ENCODE results near the gene CCRL2. TPM values are rescaled to one million over a fixed set of nuclear protein-coding genes. Genes with fewer than 3 reads are reported as not detected.
"Not testable (repeated sequence)": the region's sequence is repeated elsewhere in the genome, so short reads cannot be mapped to it uniquely, and the experiment has no call there.

The CCRL2 gene
- total RNA-seq, 1 experiment from 2014 or later: not detected

GRCh38 chr3:46386205-46386604, 20.9 kb upstream of the CCRL2 start:
- H3K36me3 Mint-ChIP-seq (ENCODE audit: insufficient read depth in 1 of 3, low read depth in 3 of 3): no peaks in the 10 kb centered on the region
- Histone ChIP-seq H3K27me3 (ENCODE audit: insufficient read depth, low read length) (no peaks in the 10 kb centered on the region), H3K23ac (ENCODE audit: insufficient read length, low read depth, low read length) (no peak overlapping the region), H3K4me2 (ENCODE audit: insufficient read depth, insufficient read length, low read length) (no peak overlapping the region), H4K8ac (replicated peaks; ENCODE audit: insufficient read length, low read depth, low read length) (no peak overlapping the region), H4K5ac (ENCODE audit: insufficient read length, low read depth, low read length) (no peak overlapping the region), H4K20me1 (ENCODE audit: control insufficient read depth, insufficient read depth, insufficient read length) (no peaks in the 10 kb centered on the region), H3K4ac (ENCODE audit: low read depth, low read length) (no peak overlapping the region), H3K79me1 (ENCODE audit: insufficient read depth, low read depth, low read length, poor library complexity, severe bottlenecking) (no peaks in the 10 kb centered on the region), H2BK12ac (ENCODE audit: insufficient read length, low read depth, low read length) (no peak overlapping the region), H3K9ac (ENCODE audit: extremely low read depth, insufficient read length, low read length) (no peak overlapping the region), H3K18ac (ENCODE audit: insufficient read length, low read depth, low read length) (no peak overlapping the region), H2BK120ac (ENCODE audit: low read depth, low read length, poor library complexity, severe bottlenecking) (no peak overlapping the region), H3K14ac (ENCODE audit: insufficient read depth, low read length) (no peak overlapping the region), H3K23me2 (ENCODE audit: insufficient read length, low read depth, low read length, poor library complexity, severe bottlenecking) (no peaks in the 10 kb centered on the region), H3K79me2 (ENCODE audit: insufficient read depth, low read length) (no peaks in the 10 kb centered on the region), H2BK5ac (ENCODE audit: insufficient read length, low read length) (no peak overlapping the region), H3K9me3 (ENCODE audit: control insufficient read depth, low read depth, low read length) (no peaks in the 10 kb centered on the region), H2BK15ac (ENCODE audit: low read depth, low read length) (no peak overlapping the region), H3K56ac (ENCODE audit: insufficient read length, low read depth, low read length) (no peak overlapping the region), H2AFZ (ENCODE audit: low read length) (no peak overlapping the region), H3K4me1 (ENCODE audit: insufficient read depth, low read length) (no peaks in the 10 kb centered on the region), H3K27ac (ENCODE audit: insufficient read length, low read depth, low read length) (no peak overlapping the region), H2AK5ac (ENCODE audit: insufficient read length, low read length) (no peak overlapping the region), H4K91ac (ENCODE audit: insufficient read length, low read depth, low read length) (no peak overlapping the region), H2BK20ac (ENCODE audit: low read depth, low read length, poor library complexity, severe bottlenecking) (no peak overlapping the region), H3T11ph (ENCODE audit: low read length) (no peak overlapping the region)
- peaks cover 0 to 3% of the 10 kb centered on the region in 2 experiments; a peak in 2 of 5 replicates for H3K9me3 Mint-ChIP-seq
- H3K27me3 Mint-ChIP-seq (ENCODE audit: low read depth): no peaks in the 10 kb centered on the region
- DNase-seq: no peak
- H3K4me1 Mint-ChIP-seq: peaks cover 17 to 18% of the 10 kb centered on the region in 2 experiments
- WGBS (ENCODE audit: extremely low coverage, insufficient read length, low lambda C conversion rate): no CpG with 5 or more reads among the region's 4 CpGs
- H3K4me3 Mint-ChIP-seq: no peak overlapping the region
- no peak overlapping the region for H3K27ac Mint-ChIP-seq
- no peak for TF ChIP-seq CTCF (conservative IDR thresholded peaks at IDR 0.05)

GRCh38 chr3:46388847-46389246, 18.2 kb upstream of the CCRL2 start:
- H3K4me1 Mint-ChIP-seq: peaks cover 15 to 22% of the 10 kb centered on the region in 2 experiments
- no CpG with 5 or more reads among the region's 4 CpGs for WGBS (ENCODE audit: extremely low coverage, insufficient read length, low lambda C conversion rate)
- not testable (repeated sequence) for H3K27me3 ChIP-seq (ENCODE audit: insufficient read depth, low read length); H4K91ac ChIP-seq (ENCODE audit: insufficient read length, low read depth, low read length); H3K79me2 ChIP-seq (ENCODE audit: insufficient read depth, low read length); H3K27me3 Mint-ChIP-seq (ENCODE audit: low read depth); H3K18ac ChIP-seq (ENCODE audit: insufficient read length, low read depth, low read length); H3K4me2 ChIP-seq (ENCODE audit: insufficient read depth, insufficient read length, low read length); H3K23me2 ChIP-seq (ENCODE audit: insufficient read length, low read depth, low read length, poor library complexity, severe bottlenecking); H3K4me1 ChIP-seq (ENCODE audit: insufficient read depth, low read length); H2BK5ac ChIP-seq (ENCODE audit: insufficient read length, low read length); H3K14ac ChIP-seq (ENCODE audit: insufficient read depth, low read length); H2BK120ac ChIP-seq (ENCODE audit: low read depth, low read length, poor library complexity, severe bottlenecking); DNase-seq; H3K23ac ChIP-seq (ENCODE audit: insufficient read length, low read depth, low read length); H3K27ac ChIP-seq (ENCODE audit: insufficient read length, low read depth, low read length); H3T11ph ChIP-seq (ENCODE audit: low read length); H3K27ac Mint-ChIP-seq; H2AFZ ChIP-seq (ENCODE audit: low read length); H3K9me3 Mint-ChIP-seq; H3K79me1 ChIP-seq (ENCODE audit: insufficient read depth, low read depth, low read length, poor library complexity, severe bottlenecking); H3K56ac ChIP-seq (ENCODE audit: insufficient read length, low read depth, low read length); H2BK12ac ChIP-seq (ENCODE audit: insufficient read length, low read depth, low read length); H4K5ac ChIP-seq (ENCODE audit: insufficient read length, low read depth, low read length); H3K9me3 ChIP-seq (ENCODE audit: control insufficient read depth, low read depth, low read length); H2AK5ac ChIP-seq (ENCODE audit: insufficient read length, low read length); H3K4me3 Mint-ChIP-seq; H3K9ac ChIP-seq (ENCODE audit: extremely low read depth, insufficient read length, low read length); H2BK20ac ChIP-seq (ENCODE audit: low read depth, low read length, poor library complexity, severe bottlenecking); H3K36me3 Mint-ChIP-seq (ENCODE audit: insufficient read depth in 1 of 3, low read depth in 3 of 3); H4K8ac ChIP-seq (replicated peaks; ENCODE audit: insufficient read length, low read depth, low read length); H2BK15ac ChIP-seq (ENCODE audit: low read depth, low read length); H4K20me1 ChIP-seq (ENCODE audit: control insufficient read depth, insufficient read depth, insufficient read length); H3K4ac ChIP-seq (ENCODE audit: low read depth, low read length)

All from H9 (cell line).